Myometrial cell (primary cell): ENCODE results near the gene ZBTB14. TPM values are rescaled to one million over a fixed set of nuclear protein-coding genes. Genes with fewer than 3 reads are reported as not detected.

Source experiments
- total RNA-seq: library from RNA; depleted of rRNA; stranded (reverse); fragments of >200 nt; gene quantifications from 2 replicates; pipeline ENCODE4 v1.2.3, GENCODE V29; 2015

The ZBTB14 gene
- total RNA-seq: 7.8 and 9.6 TPM in 2 replicates

GRCh38 chr18:5295231-5295920 is at the start of gene ZBTB14:
TSS of gene ZBTB14 (minus strand) at chr18:5295726. CDS start at chr18:5293246, 2,480 bp downstream.

Other genes starting within 250 kb of the ZBTB14 start
- not detected in 2 replicates for gene AKAIN1, start 98.5 kb downstream of the ZBTB14 start, total RNA-seq
- not detected in 2 replicates for gene EPB41L3, start 248.3 kb upstream of the ZBTB14 start, total RNA-seq